Activated CD4-positive, alpha-beta T cell treated with anti-CD3 and anti-CD28 coated beads for 36 hours (primary cell): Measurements from ENCODE around the gene IGFL2. TPM values are rescaled to one million over a fixed set of nuclear protein-coding genes. Genes with fewer than 3 reads are reported as not detected.
"Not testable (repeated sequence)": the region's sequence is repeated elsewhere in the genome, so short reads cannot be mapped to it uniquely, and the experiment has no call there.

Source experiments
- ATAC-seq: fragments of 200-7000 bp; cut with Tn5 transposase; one replicate; pipeline ENCODE4 v1.10.0; 2021; ENCODE audit warnings: mild to moderate bottlenecking, moderate library complexity
- CTCF ChIA-PET: fragments of 350-600 bp; sonication (Branson Sonifier 250); formaldehyde crosslinking; loops from one replicate; lab custom pipeline; 2021; ENCODE audit warnings: antibody characterized with exemption; lab: Charles Lee
- POLR2A ChIA-PET: fragments of 350-600 bp; sonication (Branson Sonifier 250); formaldehyde crosslinking; loops from one replicate; lab custom pipeline; 2021; ENCODE audit warnings: antibody characterized with exemption, inconsistent platforms; lab: Charles Lee
- DNase-seq: peaks from one replicate; pipeline ENCODE4 v3.0.0-alpha.2; 2020
- H3K27ac Mint-ChIP-seq: one replicate; pipeline ENCODE4 v1.8.0; 2021; ENCODE audit warnings: mixed read lengths
- H3K27me3 Mint-ChIP-seq: one replicate; pipeline ENCODE4 v1.8.0; 2021; ENCODE audit warnings: mixed read lengths
- H3K36me3 Mint-ChIP-seq: one replicate; pipeline ENCODE4 v1.8.0; 2021; ENCODE audit warnings: low read depth, mixed read lengths
- H3K4me1 Mint-ChIP-seq: one replicate; pipeline ENCODE4 v1.8.0; 2021; ENCODE audit warnings: mixed read lengths
- H3K4me3 Mint-ChIP-seq: one replicate; pipeline ENCODE4 v1.8.0; 2021; ENCODE audit warnings: mild to moderate bottlenecking, moderate library complexity, mixed read lengths
- H3K9me3 Mint-ChIP-seq: one replicate; pipeline ENCODE4 v1.8.0; 2021; ENCODE audit warnings: low read depth, mixed read lengths
- intact Hi-C, 2 experiments: fragments of 100-400 bp; cut with DNase I in 1 of 2; cut with micrococcal nuclease in 1 of 2; formaldehyde crosslinking; loops; one replicate each; pipeline versions ENCODE4 v1.14.2 to v1.15.1; 2022 to 2024; cut with DNase I, micrococcal nuclease
- total RNA-seq, 2 experiments: library from RNA; stranded (reverse); gene quantifications; one replicate each; pipeline ENCODE4 v1.2.3, GENCODE V29; 2021

Gene IGFL2
- total RNA-seq, 2 experiments from 2014 or later = not detected

GRCh38 chr19:46142294-46142693 is 5.7 kb upstream of the IGFL2 start:
- intact Hi-C loops = no loop called here
- no peak for DNase-seq
- no peak overlapping the region for H3K27ac Mint-ChIP-seq
- peaks cover 35% of the 10 kb centered on the region for H3K27me3 Mint-ChIP-seq
- peaks cover 5% of the 10 kb centered on the region for H3K4me1 Mint-ChIP-seq
- H3K4me3 Mint-ChIP-seq = no peak overlapping the region
- CTCF ChIA-PET = no interaction called here
- POLR2A ChIA-PET = no interaction called here
- no peaks in the 10 kb centered on the region for H3K9me3 Mint-ChIP-seq
- no peak for ATAC-seq
- H3K36me3 Mint-ChIP-seq = no peaks in the 10 kb centered on the region

GRCh38 chr19:46144756-46145155 is 3.3 kb upstream of the IGFL2 start:
- Mint-ChIP-seq H3K27ac (no peak overlapping the region), H3K27me3 (peaks cover 41% of the 10 kb centered on the region), H3K36me3 (no peaks in the 10 kb centered on the region), H3K4me1 (peaks cover 12% of the 10 kb centered on the region), H3K4me3 (no peak overlapping the region), H3K9me3 (no peaks in the 10 kb centered on the region)
- intact Hi-C loops = loop anchor here in 1 of 2 experiments (2.0 kb wide), 1 partner anchor 30 kb away; no protein-coding TSS in a partner anchor
- ATAC-seq (no peak), DNase-seq (no peak)
- CTCF ChIA-PET = interaction anchor here (0.6 kb wide), 1 partner anchor 874 kb away, joined by 3 read pairs; no protein-coding TSS in a partner anchor
- POLR2A ChIA-PET = no interaction called here

DNA sequence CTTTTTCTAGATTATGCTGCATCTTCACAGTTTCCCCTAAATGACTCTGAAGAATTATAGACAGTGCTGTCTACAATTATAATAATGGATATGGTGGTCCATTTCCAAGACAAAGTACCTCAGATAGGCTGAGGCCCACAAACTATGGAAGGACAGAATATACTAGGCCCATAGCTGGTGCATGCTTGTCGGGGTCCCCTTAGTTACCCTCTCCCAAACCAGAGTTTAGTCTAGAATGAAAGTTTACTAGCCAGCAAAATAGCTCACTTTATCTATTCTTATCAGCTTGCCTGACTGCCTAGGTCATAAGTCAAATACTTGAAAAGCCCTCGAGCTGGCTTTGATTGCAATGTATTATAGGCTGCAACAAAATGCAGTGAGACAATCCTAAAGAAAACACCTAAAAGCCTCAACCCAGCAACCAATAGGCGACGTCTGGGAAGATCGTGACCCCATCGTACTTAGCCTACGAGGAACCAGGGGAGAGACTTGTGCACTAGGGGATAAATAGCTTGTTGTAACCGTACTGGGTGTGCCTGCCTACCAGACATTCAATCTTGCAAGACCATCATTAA is 785 bp upstream of the IGFL2 start:
- Mint-ChIP-seq H3K27ac (no peak overlapping the region), H3K27me3 (peaks cover 45% of the 10 kb centered on the region), H3K9me3 (no peaks in the 10 kb centered on the region), H3K4me1 (peaks cover 12% of the 10 kb centered on the region), H3K36me3 (no peaks in the 10 kb centered on the region), H3K4me3 (no peak overlapping the region)
- ATAC-seq (no peak), DNase-seq (no peak)
- CTCF ChIA-PET = interaction anchor here (1.2 to 1.4 kb wide), 3 partner anchors 9 to 68 kb away, joined by 4 read pairs; no protein-coding TSS in a partner anchor
- POLR2A ChIA-PET = interaction anchor here (0.6 kb wide), 1 partner anchor 30 kb away, joined by 4 read pairs; no protein-coding TSS in a partner anchor
- intact Hi-C loops = loop anchor here in 1 of 2 experiments (2.0 kb wide), 1 partner anchor 32 kb away; no protein-coding TSS in a partner anchor

GRCh38 chr19:46150606-46151005 is 2.6 kb downstream of the IGFL2 start:
- peaks cover 12% of the 10 kb centered on the region for H3K4me1 Mint-ChIP-seq
- ATAC-seq (no peak), DNase-seq (no peak)
- peaks cover 59% of the 10 kb centered on the region for H3K27me3 Mint-ChIP-seq
- no peak overlapping the region for H3K4me3 Mint-ChIP-seq
- no peaks in the 10 kb centered on the region for H3K9me3 Mint-ChIP-seq
- no peak overlapping the region for H3K27ac Mint-ChIP-seq
- no peaks in the 10 kb centered on the region for H3K36me3 Mint-ChIP-seq
- ChIA-PET CTCF (no interaction called here), POLR2A (no interaction called here)
- intact Hi-C loops = no loop called here

DNA sequence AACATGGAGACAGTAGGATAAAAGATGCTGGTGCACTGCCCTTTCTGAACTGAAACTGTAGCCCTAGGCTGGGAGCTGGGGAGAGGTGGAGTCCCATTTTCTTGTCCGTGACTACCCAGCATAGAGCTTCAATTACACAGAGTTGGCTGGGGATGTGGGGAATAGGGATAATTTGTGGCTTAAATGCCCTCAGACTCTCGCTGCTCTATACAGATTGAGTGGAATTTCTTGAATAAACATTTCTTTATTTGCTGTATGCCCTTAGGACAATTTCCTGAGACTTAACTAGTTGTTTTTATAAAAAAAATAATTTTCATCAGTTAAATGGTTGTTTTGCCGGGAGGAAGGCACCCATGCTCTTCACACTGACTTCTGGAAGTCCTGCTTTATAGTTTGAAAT is 7.2 kb downstream of the IGFL2 start:
- DNase-seq = no peak
- Mint-ChIP-seq H3K27ac (no peak overlapping the region), H3K36me3 (no peaks in the 10 kb centered on the region), H3K4me3 (no peak overlapping the region), H3K4me1 (no peaks in the 10 kb centered on the region), H3K9me3 (no peaks in the 10 kb centered on the region), H3K27me3 (peaks cover 51% of the 10 kb centered on the region)
- CTCF ChIA-PET = interaction anchor here (0.7 to 1.1 kb wide), 3 partner anchors 28 to 73 kb away, joined by 3 to 4 read pairs (median 3); no protein-coding TSS in a partner anchor
- intact Hi-C loops = no loop called here
- POLR2A ChIA-PET = no interaction called here
- no peak for ATAC-seq

DNA sequence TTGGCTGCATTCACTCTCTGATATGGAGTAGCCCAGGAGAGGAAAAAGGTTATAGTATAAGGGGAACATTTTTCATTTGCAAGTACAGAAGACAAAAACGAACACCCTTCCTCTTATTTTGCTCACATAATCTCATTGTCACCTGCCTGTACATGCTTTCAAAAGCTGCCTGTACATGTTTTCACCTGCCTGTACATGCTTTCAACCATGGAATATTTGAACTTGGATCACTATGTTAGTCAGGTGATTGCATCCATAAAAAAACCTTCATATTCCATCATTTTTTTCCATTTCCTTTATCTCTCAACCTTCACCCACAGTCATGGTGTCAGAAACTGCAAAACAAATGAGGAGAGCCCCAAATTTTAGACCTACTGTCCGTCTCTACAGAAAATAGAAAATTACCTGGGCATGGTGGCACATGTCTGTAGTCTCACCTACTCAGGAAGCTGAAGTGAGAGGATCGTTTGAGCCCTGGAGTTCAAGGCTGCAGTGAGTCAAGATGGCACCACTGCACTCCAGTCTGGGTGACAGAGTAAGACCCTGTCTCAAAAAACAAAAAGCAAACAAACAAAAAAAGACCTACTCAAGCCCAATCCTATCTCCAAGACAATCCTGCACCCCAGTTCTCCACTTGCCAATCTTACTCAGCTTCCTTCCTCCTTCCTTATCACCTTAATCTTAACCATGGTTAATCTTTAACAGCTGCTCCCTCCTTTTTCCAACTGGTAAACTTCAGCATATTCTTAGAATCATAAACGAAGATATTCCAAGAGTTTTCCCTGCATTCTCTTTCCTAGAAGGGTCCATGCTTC is 11.6 kb downstream of the IGFL2 start:
- Mint-ChIP-seq H3K4me1 (no peaks in the 10 kb centered on the region), H3K36me3 (no peaks in the 10 kb centered on the region), H3K27ac (no peak overlapping the region), H3K9me3 (peaks cover 12% of the 10 kb centered on the region), H3K27me3 (peaks cover 46% of the 10 kb centered on the region), H3K4me3 (no peak overlapping the region)
- no peak for DNase-seq
- ChIA-PET CTCF (interaction anchor here (0.5 to 1.4 kb wide), 3 partner anchors 44 to 110 kb away, joined by 3 to 5 read pairs (median 3); no protein-coding TSS in a partner anchor), POLR2A (no interaction called here)
- ATAC-seq = no peak
- intact Hi-C loops = no loop called here

- H3K36me3 Mint-ChIP-seq = no peaks in the 10 kb centered on the region
- ChIA-PET POLR2A (no interaction called here), CTCF (interaction anchor here (0.5 to 1.4 kb wide), 3 partner anchors 45 to 109 kb away, joined by 3 to 5 read pairs (median 3); no protein-coding TSS in a partner anchor)
- no peak for ATAC-seq
- peaks cover 45% of the 10 kb centered on the region for H3K27me3 Mint-ChIP-seq
- no peak overlapping the region for H3K27ac Mint-ChIP-seq
- H3K4me1 Mint-ChIP-seq = no peaks in the 10 kb centered on the region
- DNase-seq = no peak
- H3K4me3 Mint-ChIP-seq = no peak overlapping the region
- intact Hi-C loops = no loop called here
- H3K9me3 Mint-ChIP-seq = peaks cover 12% of the 10 kb centered on the region
Measured at GRCh38 chr19:46160233-46160775, 12.3 kb downstream of the IGFL2 start.

GRCh38 chr19:46161642-46162257 is 13.7 kb downstream of the IGFL2 start:
- ATAC-seq, H3K4me1 Mint-ChIP-seq, POLR2A ChIA-PET, H3K36me3 Mint-ChIP-seq, H3K4me3 Mint-ChIP-seq, DNase-seq, intact Hi-C loops, H3K27ac Mint-ChIP-seq: not testable (repeated sequence)
- peaks cover 46% of the 10 kb centered on the region for H3K27me3 Mint-ChIP-seq
- CTCF ChIA-PET = interaction anchor here (0.5 to 0.6 kb wide), 2 partner anchors 96 to 213 kb away, joined by 3 read pairs; no protein-coding TSS in a partner anchor
- peaks cover 12% of the 10 kb centered on the region for H3K9me3 Mint-ChIP-seq

DNA sequence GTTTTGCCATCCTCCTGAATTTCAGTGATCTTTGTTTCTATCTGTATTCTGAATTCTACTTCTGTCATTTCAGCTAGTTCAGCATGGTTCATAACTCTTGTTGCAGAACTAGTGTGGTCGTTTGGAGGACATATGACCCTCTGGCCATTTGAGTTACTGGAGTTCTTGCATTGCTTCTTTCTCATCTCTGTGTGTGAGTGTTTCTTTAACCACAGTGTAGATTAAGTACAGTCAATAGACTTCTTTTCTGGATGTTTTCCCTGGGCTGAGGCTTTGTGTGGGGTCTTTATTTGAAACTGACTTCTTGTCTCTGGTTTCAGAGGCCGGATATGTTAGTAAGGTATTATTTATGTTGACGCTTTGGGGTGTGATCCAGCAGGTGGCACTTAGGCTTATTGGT is 14.7 kb downstream of the IGFL2 start:
- DNase-seq (no peak), ATAC-seq (no peak)
- no peaks in the 10 kb centered on the region for H3K4me1 Mint-ChIP-seq
- no peak overlapping the region for H3K27ac Mint-ChIP-seq
- intact Hi-C loops = no loop called here
- POLR2A ChIA-PET = no interaction called here
- H3K9me3 Mint-ChIP-seq = peaks cover 12% of the 10 kb centered on the region
- no peak overlapping the region for H3K4me3 Mint-ChIP-seq
- CTCF ChIA-PET = interaction anchor here (1.1 kb wide), 1 partner anchor 24 kb away, joined by 4 read pairs; no protein-coding TSS in a partner anchor
- peaks cover 41% of the 10 kb centered on the region for H3K27me3 Mint-ChIP-seq
- H3K36me3 Mint-ChIP-seq = no peaks in the 10 kb centered on the region

- ChIA-PET CTCF (interaction anchor here (0.9 to 1.8 kb wide), 2 partner anchors 15 to 48 kb away, joined by 4 read pairs; no protein-coding TSS in a partner anchor), POLR2A (no interaction called here)
- Mint-ChIP-seq H3K27me3 (peaks cover 42% of the 10 kb centered on the region), H3K4me1 (no peaks in the 10 kb centered on the region), H3K27ac (no peak overlapping the region), H3K4me3 (no peak overlapping the region), H3K9me3 (peaks cover 7% of the 10 kb centered on the region), H3K36me3 (peaks cover 4% of the 10 kb centered on the region)
- intact Hi-C loops = no loop called here
- ATAC-seq = no peak
- DNase-seq = no peak
Measured at GRCh38 chr19:46173886-46174480, 25.9 kb downstream of the IGFL2 start.
